ENCODE results near the gene SNRNP40. TPM values are rescaled to one million over a fixed set of nuclear protein-coding genes. Genes with fewer than 3 reads are reported as not detected.

The SNRNP40 gene
- total and polyA plus RNA-seq, 2 of the 13 experiments (the other 11 are each of a cell fraction or from before 2014, with no cell fraction given) = 51.0 to 147 TPM

- peak; percentile 78 for TF ChIP-seq UBTF (CRISPR knock-in tag; IDR thresholded peaks at IDR 0.05)
- no peak for TF ChIP-seq TFE3 (CRISPR knock-in tag; IDR thresholded peaks at IDR 0.05)
- TF ChIP-seq SCMH1 (CRISPR knock-in tag; IDR thresholded peaks at IDR 0.05; ENCODE audit: borderline replicate concordance) = no peak
- TF ChIP-seq ZNF318 (CRISPR knock-in tag; IDR thresholded peaks at IDR 0.05) = no peak; the same call in 1 of the 2 replicates
- no peak for TF ChIP-seq ATF5 (CRISPR knock-in tag; IDR thresholded peaks at IDR 0.05; ENCODE audit: low read depth)
- TF ChIP-seq HNF4A (CRISPR knock-in tag; IDR thresholded peaks at IDR 0.05) = no peak
- peak; percentile 51 for TF ChIP-seq CTCF (CRISPR knock-in tag; IDR thresholded peaks at IDR 0.05)
- no peak for TF ChIP-seq FOXO4 (CRISPR knock-in tag; conservative IDR thresholded peaks at IDR 0.05)
These were observed at the start of gene SNRNP40, which contains the start of gene ZCCHC17 (continued) for GRCh38 chr1:31296486-31297276.

All from HepG2 (cell line).